ENCODE results near the gene P2RY11. TPM values are rescaled to one million over a fixed set of nuclear protein-coding genes. Genes with fewer than 3 reads are reported as not detected.

The P2RY11 gene
- total RNA-seq, 1 donor from 2014 or later, result 19.3 TPM

GRCh38 chr19:10091895-10092641, 19.4 kb upstream of the P2RY11 start:
- Mint-ChIP-seq H3K27me3 (ENCODE audit: low read depth, unreplicated experiment) (no peaks in the 10 kb centered on the region), H3K36me3 (ENCODE audit: low read depth, unreplicated experiment) (peaks cover 35% of the 10 kb centered on the region), H3K9me3 (ENCODE audit: unreplicated experiment) (no peaks in the 10 kb centered on the region), H3K27ac (ENCODE audit: unreplicated experiment) (no peak overlapping the region), H3K4me3 (ENCODE audit: unreplicated experiment) (no peak overlapping the region), H3K4me1 (ENCODE audit: low read depth, unreplicated experiment) (peaks cover 1% of the 10 kb centered on the region)
- Histone ChIP-seq H4K20me1 (ENCODE audit: insufficient read depth, low read length) (no peaks in the 10 kb centered on the region), H3K79me2 (ENCODE audit: insufficient read depth, low read length) (no peaks in the 10 kb centered on the region), H3K4me2 (ENCODE audit: low read length) (no peak overlapping the region), H3K9me3 (ENCODE audit: insufficient read depth, low read depth, low read length) (peaks cover 5% of the 10 kb centered on the region), H3K27me3 (ENCODE audit: insufficient read depth, low read length) (no peaks in the 10 kb centered on the region), H2AFZ (ENCODE audit: low read depth, low read length) (no peak overlapping the region), H3K27ac (ENCODE audit: low read depth, low read length) (no peak overlapping the region), H3K4me3 (ENCODE audit: insufficient read depth, low read depth, low read length) (no peak overlapping the region), H3K4me1 (ENCODE audit: insufficient read depth, low read length) (peaks cover 3% of the 10 kb centered on the region), H3K9ac (ENCODE audit: low read length) (no peak overlapping the region), H3K36me3 (ENCODE audit: insufficient read depth, low read length) (no peaks in the 10 kb centered on the region)
- no peak for TF ChIP-seq EZH2 (IDR thresholded peaks at IDR 0.05; ENCODE audit: insufficient read depth, low read length)
- no peak for TF ChIP-seq CTCF (IDR thresholded peaks at IDR 0.05; ENCODE audit: insufficient read depth, low read depth, low read length)
- DNase-seq (ENCODE audit: low read depth) (no peak), FAIRE-seq (no peak)

GRCh38 chr19:10092648-10093294, 18.7 kb upstream of the P2RY11 start:
- no peak overlapping the region for H3K4me2 ChIP-seq (ENCODE audit: low read length)
- no peak overlapping the region for H3K27ac ChIP-seq (ENCODE audit: low read depth, low read length)
- TF ChIP-seq CTCF (IDR thresholded peaks at IDR 0.05; ENCODE audit: insufficient read depth, low read depth, low read length), result no peak
- TF ChIP-seq EZH2 (IDR thresholded peaks at IDR 0.05; ENCODE audit: insufficient read depth, low read length), result no peak
- no peaks in the 10 kb centered on the region for H3K27me3 ChIP-seq (ENCODE audit: insufficient read depth, low read length)
- H3K9ac ChIP-seq (ENCODE audit: low read length), result no peak overlapping the region
- no peak overlapping the region for H2AFZ ChIP-seq (ENCODE audit: low read depth, low read length)
- peaks cover 5% of the 10 kb centered on the region for H3K9me3 ChIP-seq (ENCODE audit: insufficient read depth, low read depth, low read length)
- no peaks in the 10 kb centered on the region for H3K27me3 Mint-ChIP-seq (ENCODE audit: low read depth, unreplicated experiment)
- H3K4me1 ChIP-seq (ENCODE audit: insufficient read depth, low read length), result peaks cover 3% of the 10 kb centered on the region
- peak overlapping the region; percentile 12 for H3K4me3 Mint-ChIP-seq (ENCODE audit: unreplicated experiment)
- no peaks in the 10 kb centered on the region for H3K79me2 ChIP-seq (ENCODE audit: insufficient read depth, low read length)
- no peaks in the 10 kb centered on the region for H4K20me1 ChIP-seq (ENCODE audit: insufficient read depth, low read length)
- H3K4me3 ChIP-seq (ENCODE audit: insufficient read depth, low read depth, low read length), result no peak overlapping the region
- no peaks in the 10 kb centered on the region for H3K9me3 Mint-ChIP-seq (ENCODE audit: unreplicated experiment)
- FAIRE-seq (no peak), DNase-seq (ENCODE audit: low read depth) (no peak)
- H3K36me3 ChIP-seq (ENCODE audit: insufficient read depth, low read length), result no peaks in the 10 kb centered on the region
- no peak overlapping the region for H3K27ac Mint-ChIP-seq (ENCODE audit: unreplicated experiment)
- peaks cover 35% of the 10 kb centered on the region for H3K36me3 Mint-ChIP-seq (ENCODE audit: low read depth, unreplicated experiment)
- H3K4me1 Mint-ChIP-seq (ENCODE audit: low read depth, unreplicated experiment), result peaks cover 1% of the 10 kb centered on the region

Data from astrocyte (in vitro differentiated cells and primary cell).